ENCODE results near the gene KLK15. TPM values are rescaled to one million over a fixed set of nuclear protein-coding genes. Genes with fewer than 3 reads are reported as not detected.
A peak's percentile ranks its signal among the peaks of the same experiment; 100 is the strongest.
"Not testable (repeated sequence)": the region's sequence is repeated elsewhere in the genome, so short reads cannot be mapped to it uniquely, and the experiment has no call there.

Gene KLK15
- total RNA-seq, 2 experiments from 2014 or later = not detected

DNA sequence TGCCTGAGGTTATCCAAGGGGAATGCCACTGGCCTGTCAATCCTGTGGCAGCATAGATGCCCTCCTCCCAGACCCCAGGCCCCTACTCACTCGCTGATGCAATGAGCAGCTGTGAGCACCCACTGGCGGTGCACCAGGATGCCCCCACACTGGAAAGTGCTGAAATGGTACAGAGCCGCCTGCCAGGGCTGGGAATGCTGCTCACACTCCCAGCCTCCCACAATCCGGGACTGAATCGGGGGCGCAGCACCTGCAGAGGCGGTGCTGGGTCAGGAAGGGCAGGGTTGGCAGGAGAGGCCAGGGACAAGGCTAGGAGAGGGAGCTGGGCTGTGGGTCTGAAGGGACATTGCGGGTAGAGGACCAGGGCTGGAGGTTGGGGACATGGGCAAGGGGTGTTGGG lies 11.8 kb downstream of the KLK15 start:
- no peak overlapping the region for H3K27ac Mint-ChIP-seq
- H3K4me1 Mint-ChIP-seq = peaks cover 21% of the 10 kb centered on the region
- H3K36me3 Mint-ChIP-seq = no peaks in the 10 kb centered on the region
- POLR2A ChIA-PET = no interaction called here
- H3K9me3 Mint-ChIP-seq = no peaks in the 10 kb centered on the region
- no peak overlapping the region for H3K4me3 Mint-ChIP-seq
- H3K27me3 Mint-ChIP-seq = peaks cover 43% of the 10 kb centered on the region
- ATAC-seq (ENCODE audit: low read depth) (no peak), DNase-seq (no peak)

GRCh38 chr19:50821248-50821612 lies 12.1 kb downstream of the KLK15 start:
- Mint-ChIP-seq H3K4me1 (peaks cover 21% of the 10 kb centered on the region), H3K4me3 (no peak overlapping the region), H3K9me3 (no peaks in the 10 kb centered on the region), H3K27me3 (peaks cover 45% of the 10 kb centered on the region), H3K27ac (no peak overlapping the region), H3K36me3 (no peaks in the 10 kb centered on the region)
- DNase-seq (no peak), ATAC-seq (ENCODE audit: low read depth) (no peak)
- POLR2A ChIA-PET = interaction anchor here (3.9 kb wide), 1 partner anchor 17 kb away, joined by 22 read pairs; no protein-coding TSS in a partner anchor

DNA sequence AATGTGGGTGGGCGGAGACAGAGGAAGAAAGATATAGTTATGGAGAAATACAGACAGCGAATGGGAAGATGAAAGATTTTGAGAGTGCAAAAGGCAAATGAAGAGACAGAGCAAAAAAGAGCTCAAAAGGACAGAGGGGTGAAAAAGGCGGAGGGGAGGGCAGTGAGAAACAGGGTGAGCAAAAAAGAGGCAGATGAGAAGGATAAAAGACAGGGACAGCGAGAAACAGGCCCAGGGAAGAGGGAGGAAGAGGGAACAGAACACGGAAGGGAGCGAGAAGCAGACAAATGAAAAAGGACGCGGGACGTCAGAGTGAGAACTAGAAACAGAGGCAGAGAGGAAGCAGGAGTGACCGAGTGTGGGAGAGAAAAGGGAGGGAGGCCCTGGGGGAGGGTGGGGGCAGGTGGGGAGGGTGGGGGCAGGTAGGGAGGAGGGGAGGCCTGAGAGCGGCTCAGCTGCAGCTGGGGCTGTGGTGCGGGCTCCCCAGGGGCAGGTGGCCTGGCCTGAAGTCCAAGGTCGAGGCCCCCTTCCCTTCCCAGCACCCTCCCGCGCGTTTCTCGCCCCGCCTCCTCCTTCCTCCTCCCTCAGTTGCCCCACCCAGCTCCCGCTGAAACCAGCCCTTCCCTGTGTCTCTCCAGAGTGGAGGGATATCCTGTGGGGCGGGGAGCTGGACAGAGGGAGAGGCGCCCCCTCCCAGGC lies 12.7 kb downstream of the KLK15 start:
- H3K27ac Mint-ChIP-seq = peak overlapping the region; percentile 44
- no peak for DNase-seq
- H3K36me3 Mint-ChIP-seq = no peaks in the 10 kb centered on the region
- no peak for ATAC-seq (ENCODE audit: low read depth)
- H3K4me3 Mint-ChIP-seq = peak overlapping the region; percentile 72
- no peaks in the 10 kb centered on the region for H3K9me3 Mint-ChIP-seq
- H3K4me1 Mint-ChIP-seq = peaks cover 21% of the 10 kb centered on the region
- POLR2A ChIA-PET = interaction anchor here (0.8 to 3.9 kb wide), 3 partner anchors 14 to 156 kb away, joined by 4 to 22 read pairs (median 5); no protein-coding TSS in a partner anchor
- peaks cover 46% of the 10 kb centered on the region for H3K27me3 Mint-ChIP-seq

GRCh38 chr19:50820086-50820485 lies 13.3 kb downstream of the KLK15 start:
- H3K27ac Mint-ChIP-seq = peak overlapping the region; percentile 44
- peak overlapping the region; percentile 72 for H3K4me3 Mint-ChIP-seq
- no peaks in the 10 kb centered on the region for H3K9me3 Mint-ChIP-seq
- peaks cover 48% of the 10 kb centered on the region for H3K27me3 Mint-ChIP-seq
- DNase-seq (no peak), ATAC-seq (ENCODE audit: low read depth) (no peak)
- no peaks in the 10 kb centered on the region for H3K36me3 Mint-ChIP-seq
- POLR2A ChIA-PET = interaction anchor here (0.8 to 3.9 kb wide), 3 partner anchors 13 to 155 kb away, joined by 4 to 22 read pairs (median 5); no protein-coding TSS in a partner anchor
- H3K4me1 Mint-ChIP-seq = peaks cover 21% of the 10 kb centered on the region

- DNase-seq (no peak), ATAC-seq (ENCODE audit: low read depth) (no peak)
- POLR2A ChIA-PET = interaction anchor here (0.8 to 3.9 kb wide), 2 partner anchors 16 to 155 kb away, joined by 5 to 22 read pairs; no protein-coding TSS in a partner anchor
- Mint-ChIP-seq H3K27me3 (peaks cover 49% of the 10 kb centered on the region), H3K36me3 (no peaks in the 10 kb centered on the region), H3K4me3 (peak overlapping the region; percentile 72), H3K27ac (no peak overlapping the region), H3K4me1 (peaks cover 21% of the 10 kb centered on the region), H3K9me3 (no peaks in the 10 kb centered on the region)
Measured at GRCh38 chr19:50819636-50820035, 13.7 kb downstream of the KLK15 start.

DNA sequence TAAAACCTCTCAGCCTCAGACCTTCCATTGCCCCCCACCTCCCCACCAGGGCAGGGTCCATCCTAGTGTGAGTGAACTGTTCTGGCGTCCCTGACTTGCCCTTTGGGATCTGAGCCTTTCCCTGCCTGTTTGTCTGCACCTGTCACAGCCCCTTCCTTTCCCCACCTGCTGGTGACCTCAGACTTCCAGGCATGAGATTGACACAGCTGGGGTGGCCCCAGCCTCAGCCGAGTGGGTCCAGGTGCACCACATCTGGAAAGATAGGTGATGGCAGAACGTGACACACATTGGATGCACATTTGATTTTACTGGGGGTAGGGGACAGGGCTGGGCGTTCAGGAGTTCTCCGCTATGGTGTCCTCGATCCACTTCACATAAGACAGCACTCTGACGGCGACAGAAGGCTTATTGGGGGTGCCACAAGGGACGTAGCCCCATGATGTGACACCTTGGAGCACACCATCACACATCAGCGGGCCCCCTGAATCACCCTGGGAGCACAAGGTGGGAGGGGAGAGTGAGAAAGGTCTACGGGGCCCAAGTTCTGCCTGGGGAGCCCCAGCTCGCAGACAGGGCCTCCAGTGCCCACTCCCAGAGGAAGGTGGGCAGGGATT lies 14.4 kb downstream of the KLK15 start:
- Mint-ChIP-seq H3K4me1 (peaks cover 21% of the 10 kb centered on the region), H3K27me3 (peaks cover 47% of the 10 kb centered on the region), H3K4me3 (peak overlapping the region; percentile 76), H3K27ac (peak overlapping the region; percentile 61), H3K36me3 (no peaks in the 10 kb centered on the region), H3K9me3 (no peaks in the 10 kb centered on the region)
- ATAC-seq (ENCODE audit: low read depth) (no peak), DNase-seq (no peak)
- POLR2A ChIA-PET = interaction anchor here (3.9 kb wide), 1 partner anchor 15 kb away, joined by 22 read pairs; no protein-coding TSS in a partner anchor

GRCh38 chr19:50817941-50818858 lies 15.2 kb downstream of the KLK15 start:
- POLR2A ChIA-PET = interaction anchor here (3.9 kb wide), 1 partner anchor 14 kb away, joined by 22 read pairs; no protein-coding TSS in a partner anchor
- ATAC-seq (ENCODE audit: low read depth) = peak; percentile 54
- H3K36me3 Mint-ChIP-seq = no peaks in the 10 kb centered on the region
- peak overlapping the region; percentile 35 for H3K27ac Mint-ChIP-seq
- peaks cover 21% of the 10 kb centered on the region for H3K4me1 Mint-ChIP-seq
- H3K9me3 Mint-ChIP-seq = no peaks in the 10 kb centered on the region
- H3K27me3 Mint-ChIP-seq = peaks cover 47% of the 10 kb centered on the region
- DNase-seq = peak; percentile 75
- H3K4me3 Mint-ChIP-seq = peak overlapping the region; percentile 76

- ATAC-seq (ENCODE audit: low read depth) = no peak
- DNase-seq = no peak
- POLR2A ChIA-PET = interaction anchor here (1.0 to 1.4 kb wide), 2 partner anchors 11 to 15 kb away, joined by 3 to 6 read pairs; no protein-coding TSS in a partner anchor
- Mint-ChIP-seq H3K4me1 (peaks cover 15% of the 10 kb centered on the region), H3K27ac (no peak overlapping the region), H3K27me3 (peaks cover 42% of the 10 kb centered on the region), H3K9me3 (peaks cover 2% of the 10 kb centered on the region), H3K36me3 (peaks cover under 1% of the 10 kb centered on the region), H3K4me3 (no peak overlapping the region)
Measured at GRCh38 chr19:50815439-50815838, 17.9 kb downstream of the KLK15 start.

GRCh38 chr19:50814883-50815282 lies 18.5 kb downstream of the KLK15 start:
- peaks cover 1% of the 10 kb centered on the region for H3K36me3 Mint-ChIP-seq
- H3K27ac Mint-ChIP-seq = no peak overlapping the region
- POLR2A ChIA-PET = interaction anchor here (1.0 to 1.4 kb wide), 2 partner anchors 10 to 14 kb away, joined by 3 to 6 read pairs; no protein-coding TSS in a partner anchor
- peaks cover 10% of the 10 kb centered on the region for H3K4me1 Mint-ChIP-seq
- H3K9me3 Mint-ChIP-seq = peaks cover 4% of the 10 kb centered on the region
- peaks cover 36% of the 10 kb centered on the region for H3K27me3 Mint-ChIP-seq
- DNase-seq (no peak), ATAC-seq (ENCODE audit: low read depth) (no peak)
- no peak overlapping the region for H3K4me3 Mint-ChIP-seq

DNA sequence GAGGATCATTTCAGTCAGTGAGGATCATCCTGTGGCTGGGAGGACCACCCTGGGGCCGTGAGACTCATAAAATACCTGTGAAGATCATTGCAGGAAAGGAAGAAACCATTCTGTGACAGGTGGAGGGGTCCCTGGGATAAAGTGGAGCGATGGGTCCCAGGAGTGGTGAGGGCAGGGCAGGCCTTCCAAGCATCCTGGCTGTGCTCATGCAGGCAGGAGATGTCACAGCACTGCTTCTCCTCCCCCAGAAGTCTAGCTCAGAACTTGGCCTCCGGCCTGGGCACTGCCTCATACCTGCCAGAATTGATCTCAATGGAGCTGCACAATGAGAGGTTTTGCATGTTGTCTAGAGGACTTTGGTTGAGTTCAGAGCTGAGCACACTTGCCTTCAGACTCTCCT lies 20.9 kb downstream of the KLK15 start:
- Mint-ChIP-seq H3K27me3 (peaks cover 30% of the 10 kb centered on the region), H3K27ac (no peak overlapping the region), H3K9me3 (peaks cover 6% of the 10 kb centered on the region), H3K4me1 (peaks cover 3% of the 10 kb centered on the region), H3K4me3 (no peak overlapping the region), H3K36me3 (peaks cover 1% of the 10 kb centered on the region)
- DNase-seq = no peak
- ATAC-seq (ENCODE audit: low read depth) = no peak
- POLR2A ChIA-PET = no interaction called here

GRCh38 chr19:50811622-50812238 lies 21.6 kb downstream of the KLK15 start:
- H3K27me3 Mint-ChIP-seq = peaks cover 25% of the 10 kb centered on the region
- POLR2A ChIA-PET; DNase-seq; H3K36me3 Mint-ChIP-seq; H3K9me3 Mint-ChIP-seq; H3K4me1 Mint-ChIP-seq; H3K27ac Mint-ChIP-seq; ATAC-seq (ENCODE audit: low read depth); H3K4me3 Mint-ChIP-seq: not testable (repeated sequence)

- H3K27ac Mint-ChIP-seq = no peak overlapping the region
- no peak overlapping the region for H3K4me3 Mint-ChIP-seq
- no peak for ATAC-seq (ENCODE audit: low read depth)
- H3K4me1 Mint-ChIP-seq = peaks cover 7% of the 10 kb centered on the region
- peaks cover 4% of the 10 kb centered on the region for H3K36me3 Mint-ChIP-seq
- peaks cover 11% of the 10 kb centered on the region for H3K27me3 Mint-ChIP-seq
- POLR2A ChIA-PET = no interaction called here
- peaks cover 6% of the 10 kb centered on the region for H3K9me3 Mint-ChIP-seq
- DNase-seq = no peak
Measured at GRCh38 chr19:50808856-50809255, 24.5 kb downstream of the KLK15 start.

Measured in activated naive CD8-positive, alpha-beta T cell treated with anti-CD3 and anti-CD28 coated beads, Interleukin-2, amount 10 ng/mL, durations not matched to agents 7 days and 5 days (primary cell).